HG03521 (cell line): ENCODE measurements around the gene PFDN1.
A peak's percentile ranks its signal among the peaks of the same experiment; 100 is the strongest.

ENCODE experiments used
- ATAC-seq: cut with Tn5 transposase; IDR thresholded peaks from one replicate; pipeline ENCODE4 v1.9.1; 2021; ENCODE audit warnings: mild to moderate bottlenecking, moderate library complexity; ENCODE audit not compliant: unreplicated experiment

The PFDN1 gene

GRCh38 chr5:140262221-140262620, 40.7 kb downstream of the PFDN1 start:
- ATAC-seq = no peak

GRCh38 chr5:140261403-140262171, 41.3 kb downstream of the PFDN1 start:
- no peak for ATAC-seq

GRCh38 chr5:140260089-140260656, 42.7 kb downstream of the PFDN1 start:
- ATAC-seq = no peak

GRCh38 chr5:140259500-140259899, 43.4 kb downstream of the PFDN1 start:
- no peak for ATAC-seq

GRCh38 chr5:140258873-140259272, 44.0 kb downstream of the PFDN1 start:
- ATAC-seq = no peak

GRCh38 chr5:140258016-140258415, 44.9 kb downstream of the PFDN1 start:
- no peak for ATAC-seq

GRCh38 chr5:140256726-140257125, 46.2 kb downstream of the PFDN1 start:
- no peak for ATAC-seq

- ATAC-seq = no peak
Observed at GRCh38 chr5:140255460-140256157, 47.3 kb downstream of the PFDN1 start.

- ATAC-seq = no peak
Observed at GRCh38 chr5:140253985-140254384, 48.9 kb downstream of the PFDN1 start.

- no peak for ATAC-seq
Observed at GRCh38 chr5:140252470-140253126, 50.3 kb downstream of the PFDN1 start.

- peak; percentile 51 for ATAC-seq
Observed at GRCh38 chr5:140251527-140251973, 51.4 kb downstream of the PFDN1 start.

- ATAC-seq = no peak
Observed at GRCh38 chr5:140250386-140250785, 52.5 kb downstream of the PFDN1 start.

- no peak for ATAC-seq
Observed at GRCh38 chr5:140249536-140249935, 53.4 kb downstream of the PFDN1 start.

- no peak for ATAC-seq
Observed at GRCh38 chr5:140248414-140248813, 54.5 kb downstream of the PFDN1 start.

- no peak for ATAC-seq
Observed at GRCh38 chr5:140246378-140247122, 56.4 kb downstream of the PFDN1 start.

GRCh38 chr5:140245926-140246325, 57.0 kb downstream of the PFDN1 start:
- ATAC-seq = no peak

GRCh38 chr5:140245341-140245740, 57.6 kb downstream of the PFDN1 start:
- ATAC-seq = no peak

GRCh38 chr5:140244525-140245025, 58.3 kb downstream of the PFDN1 start:
- ATAC-seq = no peak

- no peak for ATAC-seq
Observed at GRCh38 chr5:140243706-140244250, 59.1 kb downstream of the PFDN1 start.

GRCh38 chr5:140242890-140243585, 59.9 kb downstream of the PFDN1 start:
- ATAC-seq = no peak
